Measurements from ENCODE around the gene ERFE.

ERFE gene

GRCh38 chr2:238127165-238128060, 31.4 kb upstream of the ERFE start:
- peak overlapping the region; percentile 94 for H2AK5ac ChIP-seq (ENCODE audit: low read depth, low read length)
- H3K27me3 ChIP-seq (ENCODE audit: control insufficient read depth in 3 of 3, insufficient read depth in 3 of 3, low read depth in 1 of 3, low read length in 3 of 3) = peaks cover 0 to 3% (median 0%) of the 10 kb centered on the region in 3 experiments
- H3K4me3 ChIP-seq (ENCODE audit: low read length in 2 of 2) = no peak overlapping the region
- H2BK15ac ChIP-seq (ENCODE audit: low read length) = peak overlapping the region; percentile 83
- no peak overlapping the region for H4K91ac ChIP-seq (ENCODE audit: low read depth, low read length, poor library complexity)
- DNase-seq (ENCODE audit: low spot score) = no peak
- peak overlapping the region; percentile 30 for H3K23ac ChIP-seq (ENCODE audit: low read depth, low read length, poor library complexity)
- H2AFZ ChIP-seq (ENCODE audit: low read length) = peak overlapping the region; percentile 81
- peak overlapping the region; percentile 27 for H3K9ac ChIP-seq (ENCODE audit: low read depth, low read length, poor library complexity)
- no peak overlapping the region for H3K4me2 ChIP-seq (ENCODE audit: insufficient read depth, low read length, poor library complexity, severe bottlenecking)
- WGBS, 2 donors (ENCODE audit: extremely low coverage in 2 of 2, insufficient read length in 2 of 2, insufficient replicate concordance in 1 of 2) = no CpG with 5 or more reads among the region's 36 CpGs
- peak overlapping the region; percentile 90 for H2BK5ac ChIP-seq (ENCODE audit: low read length)
- H3K18ac ChIP-seq (ENCODE audit: low read length) = peak overlapping the region; percentile 92
- no peak overlapping the region for H4K8ac ChIP-seq (ENCODE audit: low read depth, low read length)
- H3K27ac ChIP-seq (replicated peaks; ENCODE audit: low read length) = no peak overlapping the region
- H3K14ac ChIP-seq (ENCODE audit: low read length) = peak overlapping the region; percentile 47
- peak overlapping the region; percentile 53 for H3K4ac ChIP-seq (ENCODE audit: low read length)
- peak overlapping the region; percentile 41 for H2BK12ac ChIP-seq (ENCODE audit: low read length)
- H3K79me1 ChIP-seq (ENCODE audit: low read depth, low read length) = peaks cover 8% of the 10 kb centered on the region
- H3K36me3 ChIP-seq (replicated peaks in 1 of 2; ENCODE audit: control insufficient read depth in 2 of 2, insufficient read depth in 2 of 2, low read length in 2 of 2) = peaks cover 0 to 2% of the 10 kb centered on the region in 2 donors
- peaks cover 0 to 5% of the 10 kb centered on the region in 2 donors for H3K9me3 ChIP-seq (replicated peaks in 1 of 2; ENCODE audit: control insufficient read depth in 2 of 2, insufficient read depth in 1 of 2, low read depth in 1 of 2, low read length in 2 of 2)
- H2BK120ac ChIP-seq (ENCODE audit: low read depth, low read length) = peak overlapping the region; percentile 11
- peaks cover 2 to 5% of the 10 kb centered on the region in 2 donors for H3K4me1 ChIP-seq (ENCODE audit: control insufficient read depth in 2 of 2, insufficient read depth in 1 of 2, low read depth in 1 of 2, low read length in 2 of 2)

GRCh38 chr2:238128061-238128440, 30.7 kb upstream of the ERFE start:
- WGBS, 2 donors (ENCODE audit: extremely low coverage in 2 of 2, insufficient read length in 2 of 2, insufficient replicate concordance in 1 of 2) = no CpG with 5 or more reads among the region's 22 CpGs
- H3K27ac ChIP-seq (replicated peaks; ENCODE audit: low read length) = no peak overlapping the region
- H2AFZ ChIP-seq (ENCODE audit: low read length) = peak overlapping the region; percentile 81
- H3K79me1 ChIP-seq (ENCODE audit: low read depth, low read length) = peaks cover 8% of the 10 kb centered on the region
- H4K8ac ChIP-seq (ENCODE audit: low read depth, low read length) = no peak overlapping the region
- H3K4ac ChIP-seq (ENCODE audit: low read length) = peak overlapping the region; percentile 53
- H2AK5ac ChIP-seq (ENCODE audit: low read depth, low read length) = peak overlapping the region; percentile 94
- peaks cover 0 to 3% (median 0%) of the 10 kb centered on the region in 3 experiments for H3K27me3 ChIP-seq (ENCODE audit: control insufficient read depth in 3 of 3, insufficient read depth in 3 of 3, low read depth in 1 of 3, low read length in 3 of 3)
- DNase-seq (ENCODE audit: low spot score) = no peak
- H3K14ac ChIP-seq (ENCODE audit: low read length) = peak overlapping the region; percentile 56
- H3K18ac ChIP-seq (ENCODE audit: low read length) = peak overlapping the region; percentile 92
- H2BK120ac ChIP-seq (ENCODE audit: low read depth, low read length) = no peak overlapping the region
- peaks cover 0 to 5% of the 10 kb centered on the region in 2 donors for H3K9me3 ChIP-seq (replicated peaks in 1 of 2; ENCODE audit: control insufficient read depth in 2 of 2, insufficient read depth in 1 of 2, low read depth in 1 of 2, low read length in 2 of 2)
- H3K9ac ChIP-seq (ENCODE audit: low read depth, low read length, poor library complexity) = no peak overlapping the region
- peaks cover 0 to 2% of the 10 kb centered on the region in 2 donors for H3K36me3 ChIP-seq (replicated peaks in 1 of 2; ENCODE audit: control insufficient read depth in 2 of 2, insufficient read depth in 2 of 2, low read length in 2 of 2)
- no peak overlapping the region for H4K91ac ChIP-seq (ENCODE audit: low read depth, low read length, poor library complexity)
- H3K4me2 ChIP-seq (ENCODE audit: insufficient read depth, low read length, poor library complexity, severe bottlenecking) = no peak overlapping the region
- peaks cover 2 to 5% of the 10 kb centered on the region in 2 donors for H3K4me1 ChIP-seq (ENCODE audit: control insufficient read depth in 2 of 2, insufficient read depth in 1 of 2, low read depth in 1 of 2, low read length in 2 of 2)
- no peak overlapping the region for H3K4me3 ChIP-seq (ENCODE audit: low read length in 2 of 2)
- peak overlapping the region; percentile 30 for H3K23ac ChIP-seq (ENCODE audit: low read depth, low read length, poor library complexity)
- peak overlapping the region; percentile 41 for H2BK12ac ChIP-seq (ENCODE audit: low read length)
- peak overlapping the region; percentile 90 for H2BK5ac ChIP-seq (ENCODE audit: low read length)
- peak overlapping the region; percentile 83 for H2BK15ac ChIP-seq (ENCODE audit: low read length)

- Histone ChIP-seq H4K8ac (ENCODE audit: low read depth, low read length) (no peak overlapping the region), H3K4ac (ENCODE audit: low read length) (no peak overlapping the region), H2BK5ac (ENCODE audit: low read length) (no peak overlapping the region), H2AFZ (ENCODE audit: low read length) (no peak overlapping the region), H2BK120ac (ENCODE audit: low read depth, low read length) (no peak overlapping the region), H3K27me3 (ENCODE audit: control insufficient read depth in 3 of 3, insufficient read depth in 3 of 3, low read depth in 1 of 3, low read length in 3 of 3) (peaks cover 0 to 3% (median 0%) of the 10 kb centered on the region in 3 experiments), H3K79me1 (ENCODE audit: low read depth, low read length) (peaks cover 8% of the 10 kb centered on the region), H3K18ac (ENCODE audit: low read length) (no peak overlapping the region), H3K9me3 (replicated peaks in 1 of 2; ENCODE audit: control insufficient read depth in 2 of 2, insufficient read depth in 1 of 2, low read depth in 1 of 2, low read length in 2 of 2) (peaks cover 0 to 5% of the 10 kb centered on the region in 2 donors), H4K91ac (ENCODE audit: low read depth, low read length, poor library complexity) (peak overlapping the region; percentile 94), H3K4me1 (ENCODE audit: control insufficient read depth in 2 of 2, insufficient read depth in 1 of 2, low read depth in 1 of 2, low read length in 2 of 2) (peaks cover 2 to 5% of the 10 kb centered on the region in 2 donors), H2BK15ac (ENCODE audit: low read length) (peak overlapping the region; percentile 83), H3K23ac (ENCODE audit: low read depth, low read length, poor library complexity) (no peak overlapping the region), H3K4me2 (ENCODE audit: insufficient read depth, low read length, poor library complexity, severe bottlenecking) (no peak overlapping the region), H2BK12ac (ENCODE audit: low read length) (no peak overlapping the region), H3K4me3 (ENCODE audit: low read length in 2 of 2) (no peak overlapping the region), H2AK5ac (ENCODE audit: low read depth, low read length) (peak overlapping the region; percentile 94), H3K14ac (ENCODE audit: low read length) (no peak overlapping the region), H3K9ac (ENCODE audit: low read depth, low read length, poor library complexity) (peak overlapping the region; percentile 4), H3K27ac (replicated peaks; ENCODE audit: low read length) (no peak overlapping the region), H3K36me3 (replicated peaks in 1 of 2; ENCODE audit: control insufficient read depth in 2 of 2, insufficient read depth in 2 of 2, low read length in 2 of 2) (peaks cover 0 to 2% of the 10 kb centered on the region in 2 donors)
- no CpG with 5 or more reads among the region's 30 CpGs for WGBS, 2 donors (ENCODE audit: extremely low coverage in 2 of 2, insufficient read length in 2 of 2, insufficient replicate concordance in 1 of 2)
- no peak for DNase-seq (ENCODE audit: low spot score)
These were observed 30.2 kb upstream of the ERFE start for GRCh38 chr2:238128534-238129001.
